Keratinocyte (primary cell): Measurements from ENCODE around the gene ARL11. TPM values are rescaled to one million over a fixed set of nuclear protein-coding genes. Genes with fewer than 3 reads are reported as not detected.

Source experiments
- DNase-seq: peaks from one replicate; pipeline ENCODE4 v3.0.0-alpha.2; 2011; ENCODE audit warnings: low read depth, missing footprints, low spot score
- FAIRE-seq: peaks from 2 replicates; lab custom pipeline; 2011; peaks lifted over from hg19 to GRCh38; lab: Jason Lieb, UNC
- H2AFZ ChIP-seq: 2 replicates; pipeline ENCODE4 v1.6.0; 2012; ENCODE audit warnings: low read length, control low read depth, inconsistent platforms; ENCODE audit not compliant: control insufficient read depth
- H3K27ac ChIP-seq: 2 replicates; pipeline ENCODE4 v1.5.1; 2011; ENCODE audit warnings: low read length; ENCODE audit not compliant: control insufficient read depth, insufficient read depth
- H3K27me3 ChIP-seq: 3 replicates; pipeline ENCODE4 v1.6.0; 2011; ENCODE audit warnings: low read length; ENCODE audit not compliant: control insufficient read depth, insufficient read depth; ENCODE audit errors: extremely low read depth
- H3K36me3 ChIP-seq, 2 experiments: 2 replicates in 1 of 2; 3 replicates in 1 of 2; pipeline ENCODE4 v1.5.1; 2011; ENCODE audit warnings: low read length in 2 of 2, mild to moderate bottlenecking in 1 of 2; ENCODE audit not compliant: control insufficient read depth in 2 of 2, insufficient read depth in 2 of 2; ENCODE audit errors: extremely low read depth in 1 of 2
- H3K4me1 ChIP-seq: 3 replicates; pipeline ENCODE4 v1.5.1; 2011; ENCODE audit warnings: low read length; ENCODE audit not compliant: control insufficient read depth, insufficient read depth; ENCODE audit errors: extremely low read depth
- H3K4me2 ChIP-seq: 3 replicates; pipeline ENCODE4 v1.6.0; 2011; ENCODE audit warnings: low read depth, low read length; ENCODE audit not compliant: control insufficient read depth, insufficient read depth; ENCODE audit errors: extremely low read depth
- H3K4me3 ChIP-seq, 3 experiments: fragments of 200-600 bp in 1 of 3; sonication (generic) in 1 of 3; 2 replicates in 2 of 3; 3 replicates in 1 of 3; pipeline ENCODE4 v1.5.1; 2011 to 2016; ENCODE audit warnings: low read length in 3 of 3, mild to moderate bottlenecking in 3 of 3, control low read depth in 2 of 3, inconsistent platforms in 1 of 3, low read depth in 1 of 3, mixed read lengths in 1 of 3, mixed run types in 1 of 3, moderate library complexity in 1 of 3; ENCODE audit not compliant: control insufficient read depth in 2 of 3, insufficient read depth in 2 of 3; ENCODE audit errors: extremely low read depth in 1 of 3
- H3K79me2 ChIP-seq: 2 replicates; pipeline ENCODE4 v1.6.0; 2012; ENCODE audit warnings: low read length; ENCODE audit not compliant: control insufficient read depth, insufficient read depth
- H3K9ac ChIP-seq: 3 replicates; pipeline ENCODE4 v1.6.0; 2011; ENCODE audit warnings: low read length; ENCODE audit not compliant: control insufficient read depth, insufficient read depth; ENCODE audit errors: extremely low read depth
- H3K9me1 ChIP-seq: 3 replicates; pipeline ENCODE4 v1.6.0; 2011; ENCODE audit warnings: low read length; ENCODE audit not compliant: control insufficient read depth, insufficient read depth; ENCODE audit errors: extremely low read depth
- H3K9me3 ChIP-seq: 2 replicates; pipeline ENCODE4 v1.5.1; 2012; ENCODE audit warnings: low read depth, low read length; ENCODE audit not compliant: control insufficient read depth
- H4K20me1 ChIP-seq: 3 replicates; pipeline ENCODE4 v1.6.0; 2011; ENCODE audit warnings: low read length; ENCODE audit not compliant: control insufficient read depth, insufficient read depth; ENCODE audit errors: extremely low read depth
- EZH2 ChIP-seq: IDR thresholded peaks from one replicate; pipeline ENCODE4 v1.6.1; 2012; ENCODE audit warnings: inconsistent platforms, mild to moderate bottlenecking, low read length, moderate library complexity
- dilution Hi-C: fragments of 300-500 bp; cut with MboI; formaldehyde crosslinking; loops from one replicate; pipeline ENCODE4 v1.7.0; 2020; ENCODE audit warnings: low sequenced_read_pairs; ENCODE audit not compliant: extremely low pct_ligation_motif_present
- polyA plus RNA-seq, 5 experiments: library from polyadenylated mRNA; depleted of rRNA in 3 of 5; stranded (reverse) in 3 of 5; stranded (forward) in 1 of 5; unstranded in 1 of 5; fragments of >200 nt; gene quantifications; 1 replicate in 1 of 5; 2 replicates in 3 of 5; 3 replicates in 1 of 5; pipeline versions ENCODE4 v1.2.1 to v1.2.3, GENCODE V29; 2011 to 2012; ENCODE audit warnings: missing spikeins in 2 of 5, low read depth in 1 of 5, low replicate concordance in 1 of 5
- TF ChIP-seq, protein P1 (sequence below), 3 experiments: IDR thresholded peaks in 1 of 3; conservative IDR thresholded peaks in 1 of 3; optimal IDR thresholded peaks in 1 of 3; 2 replicates in 2 of 3; 3 replicates in 1 of 3; pipeline versions ENCODE3 to v1.5.1; 2011; ENCODE audit warnings: low read length in 3 of 3, mild to moderate bottlenecking in 3 of 3, moderate library complexity in 2 of 3, control low read depth in 1 of 3, inconsistent platforms in 1 of 3; ENCODE audit not compliant: insufficient read depth in 2 of 3; ENCODE audit errors: extremely low read depth in 1 of 3

Gene ARL11
- polyA plus RNA-seq, 1 donor (not counting 4 experiments of a cell fraction or from before 2014, with no cell fraction given) = 0.55 TPM

DNA sequence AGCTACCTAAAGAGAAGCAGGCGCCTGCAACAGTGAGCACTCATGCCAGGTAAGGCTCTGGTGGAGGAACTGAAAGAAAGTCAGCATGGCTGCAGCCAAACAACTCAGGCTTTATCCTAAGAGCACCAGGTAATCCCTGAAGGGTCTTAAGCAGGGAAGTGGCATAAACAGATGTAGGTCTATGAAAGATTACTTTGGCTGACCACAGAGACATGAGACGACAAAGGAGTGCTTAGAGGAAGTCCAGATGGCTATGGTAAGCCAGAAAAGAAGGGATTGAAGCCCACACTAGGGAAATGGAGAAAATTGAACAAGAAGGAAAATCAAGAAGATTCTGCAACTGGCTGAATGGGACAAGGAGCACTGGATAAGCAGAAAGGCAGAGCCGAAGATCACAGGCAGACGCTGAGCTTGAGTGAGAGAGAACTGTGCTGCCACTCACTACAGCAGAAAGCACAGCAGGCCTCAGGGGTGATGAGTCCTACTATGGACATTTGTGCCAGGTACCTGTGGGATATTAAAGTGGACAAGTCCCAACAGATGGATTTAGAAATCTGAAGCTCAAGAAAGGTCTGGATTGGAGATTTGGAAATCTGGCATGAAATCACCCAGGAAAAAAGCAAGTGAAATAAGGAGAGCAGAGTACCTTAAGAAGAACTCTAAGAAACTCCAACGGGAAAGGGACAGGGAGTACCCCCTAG, 47.2 kb upstream of the ARL11 start:
- Histone ChIP-seq H2AFZ (no peak overlapping the region), H3K36me3 (peaks cover 0 to 4% of the 10 kb centered on the region in 2 experiments), H3K4me3 (no peak overlapping the region), H4K20me1 (no peaks in the 10 kb centered on the region), H3K9me1 (no peaks in the 10 kb centered on the region), H3K27ac (no peak overlapping the region), H3K27me3 (no peaks in the 10 kb centered on the region), H3K9ac (no peak overlapping the region), H3K9me3 (no peaks in the 10 kb centered on the region), H3K4me2 (peak overlapping the region; percentile 4), H3K79me2 (peaks cover 37% of the 10 kb centered on the region), H3K4me1 (peaks cover 25% of the 10 kb centered on the region)
- dilution Hi-C loops = no loop called here
- FAIRE-seq (peak; percentile 56), DNase-seq (no peak)
- no peak for TF ChIP-seq EZH2
- TF ChIP-seq, protein P1, sequence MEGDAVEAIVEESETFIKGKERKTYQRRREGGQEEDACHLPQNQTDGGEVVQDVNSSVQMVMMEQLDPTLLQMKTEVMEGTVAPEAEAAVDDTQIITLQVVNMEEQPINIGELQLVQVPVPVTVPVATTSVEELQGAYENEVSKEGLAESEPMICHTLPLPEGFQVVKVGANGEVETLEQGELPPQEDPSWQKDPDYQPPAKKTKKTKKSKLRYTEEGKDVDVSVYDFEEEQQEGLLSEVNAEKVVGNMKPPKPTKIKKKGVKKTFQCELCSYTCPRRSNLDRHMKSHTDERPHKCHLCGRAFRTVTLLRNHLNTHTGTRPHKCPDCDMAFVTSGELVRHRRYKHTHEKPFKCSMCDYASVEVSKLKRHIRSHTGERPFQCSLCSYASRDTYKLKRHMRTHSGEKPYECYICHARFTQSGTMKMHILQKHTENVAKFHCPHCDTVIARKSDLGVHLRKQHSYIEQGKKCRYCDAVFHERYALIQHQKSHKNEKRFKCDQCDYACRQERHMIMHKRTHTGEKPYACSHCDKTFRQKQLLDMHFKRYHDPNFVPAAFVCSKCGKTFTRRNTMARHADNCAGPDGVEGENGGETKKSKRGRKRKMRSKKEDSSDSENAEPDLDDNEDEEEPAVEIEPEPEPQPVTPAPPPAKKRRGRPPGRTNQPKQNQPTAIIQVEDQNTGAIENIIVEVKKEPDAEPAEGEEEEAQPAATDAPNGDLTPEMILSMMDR (optimal IDR thresholded peaks at IDR 0.05 in 1 of 3, IDR thresholded peaks at IDR 0.05 in 1 of 3, conservative IDR thresholded peaks at IDR 0.05 in 1 of 3; ENCODE audit: extremely low read depth in 1 of 3, insufficient read depth in 2 of 3, low read length in 3 of 3) = no peak

DNA sequence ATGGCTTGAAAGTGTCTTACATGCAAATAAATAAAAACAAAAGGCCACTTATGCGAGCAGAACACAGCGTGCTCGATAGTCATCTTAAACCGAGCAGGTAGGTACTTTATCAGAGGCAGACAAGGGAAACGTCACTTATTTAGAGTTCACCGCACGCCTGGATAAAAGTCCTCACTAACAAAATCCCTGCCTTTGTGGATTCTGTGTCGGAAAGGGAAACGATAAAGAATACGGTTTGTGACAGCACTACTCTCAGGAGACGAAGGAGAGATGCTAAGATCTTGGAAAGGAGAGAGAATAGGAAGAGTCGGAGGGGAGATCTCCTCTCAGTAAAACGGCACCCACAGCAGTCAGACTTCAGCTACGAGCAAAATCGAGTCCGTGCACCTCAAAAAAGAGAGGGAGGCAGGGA, 43.5 kb upstream of the ARL11 start:
- peak overlapping the region; percentile 87 for H3K27ac ChIP-seq
- dilution Hi-C loops = no loop called here
- TF ChIP-seq, protein P1 (optimal IDR thresholded peaks at IDR 0.05 in 1 of 3, IDR thresholded peaks at IDR 0.05 in 1 of 3, conservative IDR thresholded peaks at IDR 0.05 in 1 of 3; ENCODE audit: extremely low read depth in 1 of 3, insufficient read depth in 2 of 3, low read length in 3 of 3) = no peak
- no peak for TF ChIP-seq EZH2
- H3K27me3 ChIP-seq = no peaks in the 10 kb centered on the region
- H4K20me1 ChIP-seq = no peaks in the 10 kb centered on the region
- no peaks in the 10 kb centered on the region for H3K9me3 ChIP-seq
- H3K4me2 ChIP-seq = peak overlapping the region; percentile 90
- peaks cover 38% of the 10 kb centered on the region for H3K4me1 ChIP-seq
- FAIRE-seq (peak; percentile 74), DNase-seq (no peak)
- peak overlapping the region; percentile 90 for H3K9ac ChIP-seq
- peak overlapping the region; percentile 82 to 89 (median 88) for H3K4me3 ChIP-seq
- no peaks in the 10 kb centered on the region for H3K9me1 ChIP-seq
- peaks cover 32% of the 10 kb centered on the region for H3K79me2 ChIP-seq
- peak overlapping the region; percentile 91 for H2AFZ ChIP-seq
- peaks cover 0 to 4% of the 10 kb centered on the region in 2 experiments for H3K36me3 ChIP-seq
